Suppressor macrophage treated with lipopolysaccharide for 1 hour (primary cell): ENCODE data around the gene KIF2C.
"Not testable (repeated sequence)": the region's sequence is repeated elsewhere in the genome, so short reads cannot be mapped to it uniquely, and the experiment has no call there.

Experiments used
- DNase-seq, 3 donors: peaks; one replicate each; pipeline ENCODE4 v3.0.0-alpha.2; 2020 to 2022

The KIF2C gene

GRCh38 chr1:44812822-44813543, 73.3 kb downstream of the KIF2C start:
- DNase-seq: peak in 1 of 3 donors; percentile 33

GRCh38 chr1:44815926-44816325, 76.3 kb downstream of the KIF2C start:
- not testable (repeated sequence) for DNase-seq

GRCh38 chr1:44817307-44817706, 77.7 kb downstream of the KIF2C start:
- no peak for DNase-seq
